ENCODE results near the gene ZNF140. TPM values are rescaled to one million over a fixed set of nuclear protein-coding genes. Genes with fewer than 3 reads are reported as not detected.

Gene ZNF140
- total and polyA plus RNA-seq, 2 of the 4 experiments (the other 2 are of a cell fraction), result 8.3 to 25.8 TPM

- H3K9me3 ChIP-seq (ENCODE audit: control insufficient read depth, insufficient read depth, low read length), result peaks cover 62% of the 10 kb centered on the region
- no peak overlapping the region for H3K14ac ChIP-seq (replicated peaks; ENCODE audit: low read depth, low read length)
- TF ChIP-seq MXI1 (IDR thresholded peaks at IDR 0.05; ENCODE audit: borderline replicate concordance, low read depth, low read length) (no peak), NFE2L2 (IDR thresholded peaks at IDR 0.05; ENCODE audit: low read depth, low read length) (no peak)
- TF ChIP-seq, protein P1, sequence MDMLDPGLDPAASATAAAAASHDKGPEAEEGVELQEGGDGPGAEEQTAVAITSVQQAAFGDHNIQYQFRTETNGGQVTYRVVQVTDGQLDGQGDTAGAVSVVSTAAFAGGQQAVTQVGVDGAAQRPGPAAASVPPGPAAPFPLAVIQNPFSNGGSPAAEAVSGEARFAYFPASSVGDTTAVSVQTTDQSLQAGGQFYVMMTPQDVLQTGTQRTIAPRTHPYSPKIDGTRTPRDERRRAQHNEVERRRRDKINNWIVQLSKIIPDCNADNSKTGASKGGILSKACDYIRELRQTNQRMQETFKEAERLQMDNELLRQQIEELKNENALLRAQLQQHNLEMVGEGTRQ (IDR thresholded peaks at IDR 0.05; ENCODE audit: low read depth, low read length), result no peak
- no peak overlapping the region for H2BK5ac ChIP-seq (ENCODE audit: low read depth, low read length, poor library complexity, severe bottlenecking)
- dilution Hi-C loops (cut with HindIII; ENCODE audit: low sequenced_read_pairs, unreplicated experiment), result no loop called here
- intact Hi-C loops (cut with micrococcal nuclease), result no loop called here
- no peak overlapping the region for H3K4ac ChIP-seq (ENCODE audit: low read depth, low read length)
- H2BK120ac ChIP-seq (ENCODE audit: low read depth, low read length), result no peak overlapping the region
- no peak overlapping the region for H4K5ac ChIP-seq (ENCODE audit: low read depth, low read length)
- no CpG with 5 or more reads among the region's 2 CpGs for WGBS, 2 experiments (ENCODE audit: extremely low coverage in 2 of 2, insufficient read length in 1 of 2)
- no peak overlapping the region for H2AK9ac ChIP-seq (replicated peaks; ENCODE audit: low read depth, low read length, poor library complexity)
- H4K91ac ChIP-seq (ENCODE audit: insufficient read depth, low read depth, low read length), result no peak overlapping the region
- no TSS peak for BruUV-seq (replicated peaks)
- no peak overlapping the region for H3K9ac ChIP-seq (ENCODE audit: low read depth, low read length)
- H3K4me3 ChIP-seq (ENCODE audit: insufficient read depth, low read depth, low read length), result no peak overlapping the region
- no peaks in the 10 kb centered on the region for H3K4me1 ChIP-seq (ENCODE audit: control insufficient read depth, insufficient read depth, low read length)
- in situ Hi-C loops (cut with MboI; ENCODE audit: low sequenced_read_pairs), result no loop called here
- no peak overlapping the region for H4K8ac ChIP-seq (ENCODE audit: low read depth in 2 of 2, low read length in 2 of 2)
- no peak overlapping the region for H3K23ac ChIP-seq (ENCODE audit: low read depth, low read length)
- no peak overlapping the region for H2AFZ ChIP-seq (replicated peaks; ENCODE audit: low read length, poor library complexity)
- peaks cover 0 to 5% of the 10 kb centered on the region in 2 experiments; a peak in 2 of 4 replicates for H3K79me1 ChIP-seq (ENCODE audit: low read depth in 1 of 2, low read length in 2 of 2)
- ATAC-seq (ENCODE audit: low read depth) (no peak), DNase-seq (no peak)
- no peak overlapping the region for H2AK5ac ChIP-seq (ENCODE audit: low read depth, low read length)
- ChIA-PET POLR2A (ENCODE audit: unreplicated experiment) (no interaction called here), CTCF (no interaction called here)
- no peaks in the 10 kb centered on the region for H3K9me1 ChIP-seq (ENCODE audit: insufficient read depth, low read length)
- H3K27ac ChIP-seq (ENCODE audit: insufficient read depth, low read length), result no peak overlapping the region
- no peak overlapping the region for H2BK15ac ChIP-seq (ENCODE audit: low read depth, low read length)
- no peak overlapping the region for H3K18ac ChIP-seq (ENCODE audit: low read depth, low read length)
- H3K27me3 ChIP-seq (ENCODE audit: control insufficient read depth, insufficient read depth, low read length), result no peaks in the 10 kb centered on the region
- no peaks in the 10 kb centered on the region for H4K20me1 ChIP-seq (ENCODE audit: insufficient read depth, low read length)
- H3K56ac ChIP-seq (ENCODE audit: extremely low read depth, insufficient read depth, low read length), result no peak overlapping the region
- H2BK20ac ChIP-seq (ENCODE audit: low read depth, low read length), result no peak overlapping the region
- peaks cover 20% of the 10 kb centered on the region for H3K36me3 ChIP-seq (ENCODE audit: control insufficient read depth, insufficient read depth, low read length)
- H3K4me2 ChIP-seq (ENCODE audit: low read depth, low read length), result no peak overlapping the region
Observed at GRCh38 chr12:133124674-133125073, 44.0 kb downstream of the ZNF140 start.
